Erythroblast (primary cell): ENCODE data around the gene RERE.

Source experiments
- DNase-seq, 2 experiments: peaks; one replicate each; lab custom pipeline; 2025; lab: John Stamatoyannopoulos, UW
- GATA1 ChIP-seq: IDR thresholded peaks from 2 replicates; pipeline ENCODE4 v1.6.1; 2011; ENCODE audit warnings: low read depth, mild to moderate bottlenecking, control low read depth, low read length, moderate library complexity
- POLR2A ChIP-seq: IDR thresholded peaks from 2 replicates; pipeline ENCODE4 v1.6.1; 2011; ENCODE audit warnings: mild to moderate bottlenecking, low read length

RERE gene

DNA sequence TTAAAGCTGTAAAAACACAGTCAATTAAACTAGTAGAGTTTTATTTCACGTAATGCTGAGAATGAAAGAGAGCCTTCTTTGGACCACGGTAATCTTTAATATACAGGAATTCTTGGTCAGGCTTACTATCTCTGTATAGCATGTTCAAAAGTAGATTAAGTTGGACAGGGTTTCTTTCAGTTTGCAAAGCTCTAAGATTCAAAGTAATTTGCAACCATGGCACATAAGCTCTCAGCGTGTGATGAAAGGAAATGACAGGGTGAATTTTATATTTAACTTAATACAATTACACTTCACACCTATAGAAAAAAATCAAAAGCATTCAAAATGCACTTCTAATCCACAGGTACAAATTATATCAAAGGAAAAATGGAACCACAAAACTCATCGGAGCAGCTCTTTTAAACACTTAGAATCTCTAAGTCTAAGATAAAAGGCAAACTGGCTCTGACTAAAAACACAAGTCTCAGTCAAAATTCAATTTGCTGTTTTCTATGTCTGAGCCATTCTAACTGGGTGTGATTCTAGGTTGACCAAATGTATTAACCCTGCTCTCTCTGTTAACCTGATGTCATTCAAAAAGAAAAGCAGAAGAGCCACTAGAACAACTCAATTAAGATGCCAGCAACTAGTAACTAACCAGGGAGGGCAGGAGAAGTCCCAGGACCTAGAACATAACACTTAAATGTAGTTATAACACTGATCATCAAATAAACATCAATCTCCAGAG is 147.7 kb downstream of the RERE start:
- TF ChIP-seq GATA1 (no peak), POLR2A (no peak)
- no peak for DNase-seq

DNA sequence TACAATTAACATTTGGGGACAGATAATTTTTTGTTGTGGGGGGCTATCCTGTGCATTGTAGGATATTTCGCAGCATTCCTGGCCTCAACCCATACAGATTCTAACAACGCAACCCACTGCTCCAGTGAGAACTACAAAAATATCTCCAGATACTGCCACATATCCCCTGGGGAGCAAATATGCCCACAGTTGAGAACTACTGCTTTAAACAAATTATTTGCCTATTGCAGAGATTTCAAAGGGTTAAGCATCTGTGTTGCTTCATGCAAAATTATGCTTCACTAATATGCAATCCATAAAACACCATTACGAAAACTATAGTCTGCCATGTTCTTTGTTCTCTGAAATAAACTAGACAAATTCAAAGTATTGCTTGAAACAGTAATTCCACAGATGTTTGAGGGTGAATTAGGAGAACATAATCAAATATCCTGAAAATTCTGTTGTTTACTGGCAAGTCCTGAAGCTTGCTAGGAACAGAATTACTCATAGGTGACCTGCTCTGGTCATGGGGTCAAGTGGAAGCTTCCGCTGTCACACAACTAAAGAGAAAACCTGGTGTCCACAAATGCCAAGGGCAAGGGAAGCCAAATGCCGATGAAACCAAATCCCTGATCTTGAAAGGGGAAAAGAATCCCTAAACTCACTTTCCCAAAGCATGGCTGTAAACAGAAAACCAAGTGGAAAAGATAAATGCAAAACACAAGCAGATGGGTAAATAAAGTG is 149.4 kb downstream of the RERE start:
- no peak for DNase-seq
- TF ChIP-seq POLR2A (no peak), GATA1 (no peak)

DNA sequence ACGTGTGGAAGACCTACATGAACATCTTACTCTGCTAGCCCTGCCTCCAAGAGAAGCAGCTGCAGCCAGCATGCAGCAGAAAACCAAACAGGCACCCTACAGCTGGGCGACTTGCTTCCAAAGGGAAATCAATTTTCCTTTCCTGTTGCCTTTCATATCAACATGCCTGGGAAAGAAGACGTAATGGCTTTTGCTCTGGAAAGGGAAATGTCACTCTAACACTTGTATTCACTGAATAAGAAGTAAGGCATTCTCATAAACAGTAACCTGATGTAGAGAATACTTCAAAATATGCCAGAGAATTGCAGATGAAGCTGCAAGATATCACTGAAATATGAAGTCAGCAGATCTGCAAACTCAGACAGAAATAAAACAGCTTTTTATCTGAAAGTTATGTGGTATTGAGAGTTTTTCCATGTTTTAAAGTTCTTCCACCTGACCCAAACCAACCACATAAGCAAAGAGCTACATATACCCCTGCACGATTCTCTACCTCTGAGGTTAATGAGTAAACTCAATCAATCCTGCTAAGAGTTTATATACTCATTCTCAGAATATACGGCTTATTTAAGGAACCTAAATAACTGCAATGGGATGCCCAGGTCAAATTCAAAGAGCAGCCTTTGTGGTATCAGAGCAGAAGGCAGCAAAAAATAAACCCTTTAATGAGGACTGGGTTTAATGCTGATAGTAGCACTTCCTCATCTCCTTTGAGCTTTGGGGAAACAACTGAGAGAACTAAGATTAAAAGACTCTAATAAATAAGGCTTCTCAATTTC is 150.9 kb downstream of the RERE start:
- peak in 1 of 2 experiments; percentile 18 for DNase-seq
- no peak for TF ChIP-seq GATA1
- no peak for TF ChIP-seq POLR2A

DNA sequence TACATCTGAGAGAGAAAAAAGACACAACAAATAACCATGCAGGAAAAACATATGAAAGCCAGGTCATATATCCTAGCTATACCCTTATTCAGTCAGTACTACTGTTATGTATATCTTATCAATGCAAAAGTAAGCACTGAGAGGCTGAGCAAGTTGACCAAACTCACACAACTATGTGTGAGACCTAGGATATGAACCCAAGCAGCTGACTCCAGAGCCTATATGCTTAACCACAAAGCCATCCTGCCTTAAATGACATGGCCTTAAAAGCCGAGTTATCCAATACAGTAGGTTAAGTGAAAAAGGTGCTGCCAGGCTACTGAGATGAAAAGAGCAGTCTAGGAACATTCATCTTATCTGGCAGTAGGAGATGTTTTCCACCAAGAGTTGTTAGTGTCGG is 151.6 kb downstream of the RERE start:
- TF ChIP-seq GATA1 (no peak), POLR2A (no peak)
- no peak for DNase-seq

DNA sequence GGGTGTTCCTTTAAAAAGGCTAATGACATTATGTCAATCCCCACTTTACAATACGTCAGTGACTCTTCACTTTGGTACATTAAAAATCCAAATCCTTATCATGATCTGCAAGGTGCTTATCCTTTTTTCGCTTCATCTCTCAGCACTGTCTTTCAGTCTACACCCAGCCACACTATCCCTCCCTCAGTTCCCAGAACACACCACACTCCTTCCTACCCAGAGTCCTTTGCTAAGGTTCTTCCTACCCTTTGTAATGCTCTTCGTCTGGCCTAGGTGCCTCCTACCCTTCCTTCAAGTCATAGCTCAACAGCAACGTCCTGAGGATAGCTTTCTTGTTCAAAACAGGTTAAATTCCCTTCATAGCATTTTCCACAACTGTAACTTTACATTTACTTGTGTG is 152.6 kb downstream of the RERE start:
- DNase-seq, result peak in 1 of 2 experiments; percentile 7
- TF ChIP-seq GATA1 (no peak), POLR2A (no peak)

DNA sequence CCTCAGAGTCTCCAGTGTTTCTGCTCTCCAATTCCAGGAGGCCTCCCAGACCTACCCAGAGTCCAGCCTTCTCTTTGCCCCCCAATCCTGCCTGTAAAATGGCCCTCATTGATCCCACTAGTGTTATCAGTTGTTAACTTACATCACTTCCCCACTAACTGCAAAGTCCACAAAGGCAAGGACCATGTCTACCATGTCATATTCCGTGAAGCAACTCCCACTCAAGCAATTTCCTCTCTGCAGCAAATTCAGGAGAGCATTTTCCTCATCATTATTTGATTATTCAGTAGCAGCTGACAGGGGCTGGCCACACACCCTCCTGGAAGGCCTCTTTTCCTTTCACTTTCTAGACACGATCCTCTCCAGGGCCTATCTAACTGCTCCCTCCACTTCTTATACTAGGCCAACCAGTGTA is 153.5 kb downstream of the RERE start:
- peak; percentile 8 to 10 for DNase-seq
- TF ChIP-seq POLR2A, result no peak
- no peak for TF ChIP-seq GATA1

DNA sequence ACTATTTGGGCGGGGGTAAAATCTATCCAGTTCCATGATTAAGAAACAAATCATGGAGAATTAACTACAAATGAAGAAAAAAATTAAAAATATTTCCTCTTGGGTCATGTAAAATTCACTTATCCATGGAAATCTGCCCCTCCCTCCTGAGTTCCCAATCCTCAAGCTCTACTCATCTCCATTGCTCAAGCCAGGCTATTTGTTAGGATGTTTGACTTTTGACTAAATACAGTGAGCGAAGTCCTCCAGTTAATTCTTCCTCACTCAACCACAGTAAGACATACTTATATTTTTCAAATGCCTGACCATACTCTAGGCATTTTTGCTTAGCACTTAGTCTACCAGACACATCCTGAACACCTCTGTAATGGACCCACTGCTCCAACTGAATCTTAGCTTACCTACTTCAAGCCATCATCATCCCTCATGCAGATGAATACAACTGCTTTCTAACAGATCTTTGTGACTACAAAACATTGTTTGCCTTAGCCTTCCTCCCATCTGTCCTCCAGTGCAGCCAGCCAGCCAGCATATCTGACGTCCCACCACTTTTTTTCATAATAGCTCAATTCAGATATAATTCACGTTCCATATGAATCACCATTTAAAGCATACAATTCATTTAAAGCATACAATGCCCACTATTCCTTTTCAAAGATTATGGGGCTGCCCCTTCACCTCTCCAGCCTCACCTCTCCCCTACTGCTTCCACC is 154.2 kb downstream of the RERE start:
- DNase-seq, result no peak
- no peak for TF ChIP-seq POLR2A
- no peak for TF ChIP-seq GATA1

DNA sequence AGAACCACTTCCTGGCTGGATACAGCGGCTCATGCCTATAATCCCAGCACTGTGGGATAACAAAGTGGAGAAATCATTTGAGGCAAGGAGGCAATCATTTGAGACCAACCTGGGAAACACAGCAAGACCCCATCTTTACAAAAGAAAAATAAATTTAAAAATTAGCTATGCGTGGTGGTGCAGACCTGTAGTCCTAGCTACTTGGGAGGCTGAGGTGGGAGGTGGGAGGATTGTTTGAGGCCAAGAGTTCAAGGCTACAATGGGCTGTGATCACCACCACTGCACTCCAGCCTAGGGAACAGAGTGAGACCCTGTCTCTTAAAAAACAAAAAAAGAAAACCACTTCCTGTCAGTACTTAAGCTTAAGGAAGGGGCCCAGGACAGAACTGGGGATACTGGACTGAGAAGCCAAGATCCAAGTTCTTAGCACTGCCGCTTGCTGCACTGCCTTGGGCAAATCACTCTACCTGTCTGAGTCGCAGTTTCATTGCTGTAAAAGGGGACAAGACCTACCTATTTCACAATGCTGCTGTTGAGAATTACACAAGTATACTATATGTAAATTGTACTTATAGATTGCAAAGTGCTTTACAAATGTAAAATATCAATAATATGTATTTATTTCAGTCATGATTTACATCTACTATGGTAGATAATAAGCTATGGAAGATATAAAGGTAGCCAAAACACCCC is 154.9 kb downstream of the RERE start:
- no peak for DNase-seq
- TF ChIP-seq GATA1, result no peak
- TF ChIP-seq POLR2A, result no peak

DNA sequence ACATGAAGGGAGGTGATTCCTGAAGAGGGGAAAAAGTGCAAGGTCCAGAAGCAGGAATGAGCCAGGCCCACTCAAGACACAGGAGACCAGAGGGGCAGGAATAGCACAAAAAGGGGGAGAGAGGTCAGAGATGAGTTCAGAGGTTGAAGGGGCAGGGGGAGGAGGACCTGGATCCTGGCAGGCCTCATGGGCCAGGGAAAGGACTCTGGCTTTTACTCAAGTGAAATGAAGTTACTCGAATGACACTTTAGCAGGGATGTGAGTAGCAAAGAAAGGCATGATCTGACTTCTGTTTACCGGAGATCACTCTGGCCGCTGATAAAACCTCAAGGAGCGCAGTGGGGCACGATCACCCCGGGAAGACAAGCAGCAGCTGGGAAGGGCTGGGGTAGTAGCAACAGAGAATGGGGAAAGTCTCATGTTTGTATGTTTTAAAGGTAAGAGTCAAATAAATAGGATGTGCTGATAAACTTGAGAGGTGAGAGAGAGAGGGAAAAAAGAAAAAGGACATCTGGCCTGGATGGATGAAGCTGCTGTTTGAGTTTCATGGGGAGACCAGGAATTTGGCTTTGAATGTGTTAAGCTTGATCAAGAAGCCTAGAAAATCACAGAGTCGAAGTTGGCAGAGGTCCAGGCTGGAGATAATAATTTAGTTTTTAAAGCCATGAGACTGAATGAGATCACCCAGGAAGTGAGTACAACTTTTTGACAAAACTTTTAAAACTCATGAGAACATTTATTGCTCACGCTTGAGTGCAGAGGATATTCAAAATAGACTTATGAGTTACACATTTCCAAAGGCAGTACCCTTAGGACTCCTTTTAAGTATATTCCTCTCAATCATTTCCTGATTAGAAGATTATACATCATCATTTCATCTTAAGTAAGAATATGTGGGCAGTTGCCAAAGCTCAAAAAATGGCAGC is 156.0 kb downstream of the RERE start:
- TF ChIP-seq GATA1 (no peak), POLR2A (no peak)
- DNase-seq, result peak in 1 of 2 experiments; percentile 23

DNA sequence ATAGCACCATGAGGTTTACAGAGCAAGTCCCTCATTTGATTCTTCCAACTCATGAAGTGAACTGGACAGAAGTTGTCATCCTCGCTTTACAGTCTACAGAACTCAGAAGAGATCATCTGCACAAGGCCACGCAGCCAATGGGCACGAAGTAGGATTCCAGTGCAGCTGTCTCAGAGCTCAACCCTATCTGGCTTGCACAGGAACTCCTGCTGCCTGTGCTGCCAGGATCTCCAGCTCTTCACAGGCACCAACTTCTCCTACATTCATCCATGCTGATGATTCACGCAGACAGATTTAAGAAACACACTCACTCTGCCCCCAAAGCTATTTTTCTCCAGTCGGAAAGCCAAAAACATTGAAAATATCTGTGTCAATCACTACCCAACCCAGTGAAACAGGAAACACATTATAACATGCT is 157.0 kb downstream of the RERE start:
- TF ChIP-seq POLR2A (no peak), GATA1 (no peak)
- DNase-seq, result no peak

DNA sequence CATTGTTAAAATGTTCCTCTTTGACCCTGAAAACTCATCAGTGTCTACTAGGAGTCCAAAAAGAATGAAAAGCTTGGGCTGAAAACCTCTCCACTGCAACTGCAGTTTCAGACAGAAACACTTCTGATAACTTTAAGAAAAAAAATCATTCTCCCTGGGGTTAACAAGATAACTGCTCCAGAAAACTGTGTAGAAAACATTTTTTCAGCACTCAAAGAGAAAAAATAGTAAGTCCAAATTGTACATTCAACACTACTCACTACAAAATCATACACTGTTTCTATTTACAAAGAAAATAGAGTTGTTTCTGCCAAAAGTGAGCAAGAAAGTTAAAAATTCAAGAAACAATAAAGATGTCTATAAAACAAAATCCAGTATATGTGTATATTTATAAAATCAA is 157.8 kb downstream of the RERE start:
- DNase-seq, result no peak
- TF ChIP-seq GATA1, result no peak
- no peak for TF ChIP-seq POLR2A

DNA sequence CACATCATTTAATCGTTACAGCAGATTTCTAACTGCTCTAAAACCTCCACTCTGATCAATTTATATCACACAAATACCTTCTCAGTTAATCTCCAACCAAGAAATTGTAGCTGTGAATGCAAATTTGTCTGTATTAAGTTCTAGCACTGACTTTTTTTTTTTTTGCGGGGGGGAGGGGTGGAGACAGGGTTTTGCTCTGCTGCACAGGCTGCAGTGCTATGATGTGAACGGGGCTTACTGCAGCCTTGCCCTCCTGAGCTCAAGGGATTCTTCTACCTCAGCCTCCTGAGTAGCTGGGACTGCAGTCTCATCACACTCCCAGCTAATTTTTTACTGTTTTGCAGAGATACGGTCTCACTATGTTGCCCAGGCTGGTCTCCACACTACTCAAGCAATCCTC is 163.6 kb downstream of the RERE start:
- no peak for DNase-seq
- no peak for TF ChIP-seq POLR2A
- TF ChIP-seq GATA1, result no peak
